Upper lobe of left lung (tissue), 4 donors: ENCODE data around the gene SKIC2.
"Not testable (repeated sequence)": the region's sequence is repeated elsewhere in the genome, so short reads cannot be mapped to it uniquely, and the experiment has no call there.

Experiments
- EP300 ChIP-seq, 4 donors: sonication (generic); formaldehyde crosslinking; IDR thresholded peaks; one replicate each; pipeline ENCODE4 v1.5.1; 2017; ENCODE audit warnings: antibody characterized with exemption in 4 of 4, control low read depth in 2 of 4
- POLR2A ChIP-seq, 4 donors: fragments of 450-650 bp; IDR thresholded peaks; one replicate each; pipeline ENCODE4 v1.5.1; 2016 to 2017; ENCODE audit warnings: antibody characterized with exemption in 4 of 4, mild to moderate bottlenecking in 2 of 4
- POLR2AphosphoS5 ChIP-seq, 2 donors: sonication (generic); formaldehyde crosslinking; IDR thresholded peaks; one replicate each; pipeline ENCODE4 v1.5.1; 2017; ENCODE audit warnings: antibody characterized with exemption in 2 of 2
- TF ChIP-seq, protein P1 (sequence below), 6 experiments: fragments of 450-650 bp in 4 of 6; fragments of 200-600 bp in 2 of 6; sonication (generic) in 2 of 6; IDR thresholded peaks; one replicate each; pipeline ENCODE4 v1.5.1; 2016 to 2019; ENCODE audit warnings: antibody characterized with exemption in 6 of 6

DNA sequence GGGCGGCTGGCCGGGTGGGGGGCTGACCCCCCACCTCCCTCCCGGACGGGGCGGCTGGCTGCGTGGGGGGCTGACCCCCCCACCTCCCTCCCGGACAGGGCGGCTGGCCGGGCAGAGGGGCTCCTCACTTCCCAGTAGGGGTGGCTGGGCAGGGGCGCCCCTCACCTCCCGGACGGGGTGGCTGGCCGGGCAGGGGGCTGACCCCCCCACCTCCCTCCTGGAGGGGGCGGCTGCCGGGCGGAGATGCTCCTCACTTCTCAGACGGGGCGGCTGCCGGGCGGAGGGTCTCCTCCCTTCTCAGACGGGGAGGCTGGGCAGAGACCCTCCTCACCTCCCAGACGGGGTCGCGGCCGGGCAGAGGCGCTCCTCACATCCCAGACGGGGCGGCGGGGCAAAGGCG is 17.1 kb downstream of the SKIC2 start:
- TF ChIP-seq, protein P1, sequence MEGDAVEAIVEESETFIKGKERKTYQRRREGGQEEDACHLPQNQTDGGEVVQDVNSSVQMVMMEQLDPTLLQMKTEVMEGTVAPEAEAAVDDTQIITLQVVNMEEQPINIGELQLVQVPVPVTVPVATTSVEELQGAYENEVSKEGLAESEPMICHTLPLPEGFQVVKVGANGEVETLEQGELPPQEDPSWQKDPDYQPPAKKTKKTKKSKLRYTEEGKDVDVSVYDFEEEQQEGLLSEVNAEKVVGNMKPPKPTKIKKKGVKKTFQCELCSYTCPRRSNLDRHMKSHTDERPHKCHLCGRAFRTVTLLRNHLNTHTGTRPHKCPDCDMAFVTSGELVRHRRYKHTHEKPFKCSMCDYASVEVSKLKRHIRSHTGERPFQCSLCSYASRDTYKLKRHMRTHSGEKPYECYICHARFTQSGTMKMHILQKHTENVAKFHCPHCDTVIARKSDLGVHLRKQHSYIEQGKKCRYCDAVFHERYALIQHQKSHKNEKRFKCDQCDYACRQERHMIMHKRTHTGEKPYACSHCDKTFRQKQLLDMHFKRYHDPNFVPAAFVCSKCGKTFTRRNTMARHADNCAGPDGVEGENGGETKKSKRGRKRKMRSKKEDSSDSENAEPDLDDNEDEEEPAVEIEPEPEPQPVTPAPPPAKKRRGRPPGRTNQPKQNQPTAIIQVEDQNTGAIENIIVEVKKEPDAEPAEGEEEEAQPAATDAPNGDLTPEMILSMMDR (IDR thresholded peaks at IDR 0.05) = not testable (repeated sequence)
- not testable (repeated sequence) for TF ChIP-seq POLR2AphosphoS5, POLR2A, EP300 (IDR thresholded peaks at IDR 0.05)
